Activated CD8-positive, alpha-beta memory T cell treated with anti-CD3 and anti-CD28 coated beads, Interleukin-2, amount 50 U/mL, for 24 hours (primary cell): Measurements from ENCODE around the gene CFAP58.

Source experiments
- DNase-seq: peaks from one replicate; pipeline ENCODE4 v3.0.0-alpha.2; 2020; ENCODE audit errors: extremely low read depth

The CFAP58 gene

DNA sequence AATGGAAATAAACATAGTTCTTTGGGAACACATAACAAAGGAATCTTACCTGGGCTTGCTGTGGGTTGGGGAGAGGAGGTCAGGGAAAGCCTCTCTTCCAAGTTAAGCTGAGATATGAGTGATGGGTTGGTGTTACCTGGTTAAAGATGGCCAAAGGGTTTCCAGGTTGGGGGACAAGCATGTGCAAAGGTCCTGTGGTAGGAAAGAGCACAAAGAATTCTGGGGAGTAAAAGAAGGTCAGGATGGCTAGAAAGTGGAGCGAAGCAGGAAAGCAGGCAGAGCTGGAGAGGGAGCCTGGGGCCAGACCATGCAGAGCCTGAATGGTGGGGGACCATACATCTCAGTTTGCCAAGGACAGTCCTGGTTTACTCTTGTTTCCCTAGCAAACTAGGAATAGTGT is 133.2 kb downstream of the CFAP58 start:
- DNase-seq = no peak

- DNase-seq = no peak
Measured at GRCh38 chr10:104487794-104488438, 134.3 kb downstream of the CFAP58 start.

DNA sequence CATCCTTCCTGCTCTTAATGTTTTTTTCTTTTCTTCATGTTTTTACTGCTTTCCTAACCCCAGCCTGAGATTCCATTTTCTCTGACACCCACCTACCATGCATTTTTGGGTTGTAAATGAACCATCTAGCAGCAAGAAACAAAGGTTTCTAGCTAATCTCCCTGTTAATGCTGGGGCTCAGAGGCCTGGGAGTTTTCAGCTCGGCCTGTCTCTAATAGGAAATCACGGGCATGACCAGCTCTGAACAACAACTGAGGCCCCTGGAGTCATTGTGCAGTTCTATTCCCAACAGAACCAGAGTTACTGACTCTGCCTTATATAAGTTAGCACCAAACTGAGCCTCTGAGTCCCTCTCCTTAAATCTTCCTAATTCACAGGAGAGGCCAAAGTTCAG is 134.8 kb downstream of the CFAP58 start:
- DNase-seq = no peak

- DNase-seq = no peak
Measured at GRCh38 chr10:104492329-104492940, 138.8 kb downstream of the CFAP58 start.

DNA sequence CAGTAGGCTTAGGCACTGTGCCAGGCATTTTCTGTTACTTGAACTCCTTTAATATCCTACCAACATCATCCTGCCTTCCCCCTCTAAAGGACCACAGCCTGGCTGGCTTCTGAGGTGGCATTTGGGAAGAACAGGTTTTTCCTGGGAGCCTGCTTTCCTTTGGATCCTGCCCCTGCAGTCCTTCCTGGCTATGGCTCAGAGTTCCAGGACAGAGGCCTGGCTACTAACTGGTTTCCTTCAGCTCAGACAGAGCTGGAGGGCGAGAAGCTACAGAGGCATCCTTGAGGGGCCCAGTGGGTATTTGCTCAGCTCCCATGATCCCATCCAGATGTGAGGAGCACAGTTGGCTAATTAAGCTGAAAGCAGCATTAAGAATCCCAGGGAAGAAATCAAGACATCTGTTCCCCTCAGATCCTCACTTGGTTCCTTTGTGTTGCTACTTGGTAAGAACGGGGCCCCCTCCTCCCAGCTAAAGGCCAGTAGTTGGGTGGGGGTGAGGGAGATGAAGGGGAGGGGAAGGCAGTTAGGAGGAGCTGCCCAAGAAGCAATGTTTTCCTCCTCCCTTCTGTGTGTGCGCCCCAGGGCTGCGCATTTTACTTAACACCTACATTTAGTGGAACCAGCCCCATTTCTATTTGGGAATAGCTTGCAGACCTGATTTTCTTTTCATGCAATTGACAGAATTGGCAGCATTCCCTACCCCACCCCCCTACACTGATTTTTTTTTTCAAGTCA is 144.9 kb downstream of the CFAP58 start:
- DNase-seq = no peak

- DNase-seq = no peak
Measured at GRCh38 chr10:104501449-104501848, 147.8 kb downstream of the CFAP58 start.

DNA sequence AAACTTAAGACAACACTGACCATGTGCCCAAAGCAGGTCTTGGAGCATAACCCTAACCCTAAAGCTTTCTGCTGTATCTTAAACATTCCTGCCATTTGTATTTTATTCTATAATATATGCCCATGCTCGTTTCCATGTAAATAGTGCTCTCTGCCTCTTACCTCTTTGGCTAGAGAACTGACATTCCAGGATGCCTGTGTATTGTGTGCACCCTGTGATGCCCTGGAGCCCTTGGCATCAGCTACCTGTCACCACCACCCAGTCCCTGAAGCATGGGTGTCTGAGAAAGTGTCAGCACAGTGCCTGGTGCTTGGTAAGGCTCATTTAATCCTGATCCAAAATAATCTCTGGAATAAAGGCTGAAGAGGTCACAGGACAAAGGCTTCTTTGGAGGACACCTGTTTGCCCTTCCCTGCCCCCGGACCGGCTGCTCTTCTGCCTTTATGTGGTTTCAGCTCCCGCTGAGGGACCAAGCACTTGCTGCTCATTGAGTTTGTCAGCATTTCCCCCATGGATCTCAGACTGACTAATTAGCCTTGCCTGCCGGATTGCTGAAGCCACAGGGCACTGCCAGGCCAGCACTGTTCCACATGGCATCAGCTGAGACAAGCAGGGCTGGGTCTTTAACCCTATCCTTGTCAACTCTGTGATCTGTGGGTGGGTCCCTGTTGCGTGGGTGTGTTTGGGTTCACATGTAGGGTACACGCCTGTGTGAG is 148.4 kb downstream of the CFAP58 start:
- DNase-seq = no peak

GRCh38 chr10:104502907-104503306 is 149.3 kb downstream of the CFAP58 start:
- no peak for DNase-seq
